Neutrophil (primary cell): ENCODE data around the gene TBC1D22A.

ENCODE experiments used
- H3K27ac ChIP-seq: fragments of 200-600 bp; sonication (generic); 2 replicates; pipeline ENCODE4 v1.5.1; 2016; ENCODE audit warnings: mild to moderate bottlenecking, moderate library complexity
- H3K27me3 ChIP-seq: fragments of 200-600 bp; sonication (generic); 2 replicates; pipeline ENCODE4 v1.6.0; 2016; ENCODE audit warnings: mild to moderate bottlenecking
- H3K36me3 ChIP-seq: fragments of 200-600 bp; sonication (generic); 2 replicates; pipeline ENCODE4 v1.5.1; 2017
- H3K4me1 ChIP-seq, 2 experiments: fragments of 200-600 bp in 1 of 2; sonication (generic) in 1 of 2; 1 replicate in 1 of 2; 2 replicates in 1 of 2; pipeline versions ENCODE4 v1.5.1 to v1.6.1; 2013 to 2016; ENCODE audit warnings: low read depth in 1 of 2, low read length in 1 of 2, mild to moderate bottlenecking in 1 of 2, moderate library complexity in 1 of 2; ENCODE audit not compliant: control insufficient read depth in 1 of 2, insufficient read depth in 1 of 2
- H3K4me3 ChIP-seq, 2 experiments: fragments of 200-600 bp in 1 of 2; sonication (generic) in 1 of 2; 1 replicate in 1 of 2; 2 replicates in 1 of 2; pipeline ENCODE4 v1.5.1; 2013 to 2016; ENCODE audit warnings: low read depth in 1 of 2, low read length in 1 of 2, mild to moderate bottlenecking in 1 of 2, moderate library complexity in 1 of 2
- H3K9me3 ChIP-seq: fragments of 200-600 bp; sonication (generic); 2 replicates; pipeline ENCODE4 v1.5.1; 2016
- CTCF ChIP-seq: fragments of 200-600 bp; sonication (generic); IDR thresholded peaks from 2 replicates; pipeline ENCODE4 v1.5.1; 2016; ENCODE audit warnings: antibody characterized with exemption

The TBC1D22A gene

GRCh38 chr22:46755525-46755924 lies 6.9 kb upstream of the TBC1D22A start:
- H3K36me3 ChIP-seq = no peaks in the 10 kb centered on the region
- TF ChIP-seq CTCF = no peak
- H3K4me1 ChIP-seq = peaks cover 69 to 74% of the 10 kb centered on the region in 2 experiments
- no peak overlapping the region for H3K4me3 ChIP-seq
- H3K27ac ChIP-seq = peak overlapping the region; percentile 98
- H3K27me3 ChIP-seq = no peaks in the 10 kb centered on the region
- H3K9me3 ChIP-seq = no peaks in the 10 kb centered on the region

- no peaks in the 10 kb centered on the region for H3K36me3 ChIP-seq
- no peak for TF ChIP-seq CTCF
- no peak overlapping the region for H3K4me3 ChIP-seq
- H3K27me3 ChIP-seq = no peaks in the 10 kb centered on the region
- peak overlapping the region; percentile 98 for H3K27ac ChIP-seq
- peaks cover 64 to 68% of the 10 kb centered on the region in 2 experiments for H3K4me1 ChIP-seq
- H3K9me3 ChIP-seq = no peaks in the 10 kb centered on the region
Measured at GRCh38 chr22:46756097-46756496, 6.4 kb upstream of the TBC1D22A start.

- Histone ChIP-seq H3K27ac (peak overlapping the region; percentile 98), H3K4me1 (peaks cover 65 to 69% of the 10 kb centered on the region in 2 experiments), H3K27me3 (no peaks in the 10 kb centered on the region), H3K9me3 (no peaks in the 10 kb centered on the region), H3K36me3 (no peaks in the 10 kb centered on the region), H3K4me3 (no peak overlapping the region)
- no peak for TF ChIP-seq CTCF
Measured at GRCh38 chr22:46757104-46757503, 5.3 kb upstream of the TBC1D22A start.

GRCh38 chr22:46758121-46758520 lies 4.3 kb upstream of the TBC1D22A start:
- H3K36me3 ChIP-seq = no peaks in the 10 kb centered on the region

GRCh38 chr22:46758867-46759290 lies 3.6 kb upstream of the TBC1D22A start:
- H3K4me1 ChIP-seq = peaks cover 64 to 71% of the 10 kb centered on the region in 2 experiments
- H3K9me3 ChIP-seq = no peaks in the 10 kb centered on the region
- H3K27ac ChIP-seq = peak overlapping the region; percentile 73
- no peaks in the 10 kb centered on the region for H3K27me3 ChIP-seq
- TF ChIP-seq CTCF = peak; percentile 64
- no peak overlapping the region for H3K4me3 ChIP-seq
- no peaks in the 10 kb centered on the region for H3K36me3 ChIP-seq

More at GRCh38 chr22:46758121-46758520, 4.3 kb upstream of the TBC1D22A start:
- H3K4me3 ChIP-seq = no peak overlapping the region
- no peaks in the 10 kb centered on the region for H3K9me3 ChIP-seq
- no peak for TF ChIP-seq CTCF
- peaks cover 64 to 71% of the 10 kb centered on the region in 2 experiments for H3K4me1 ChIP-seq
- no peaks in the 10 kb centered on the region for H3K27me3 ChIP-seq
- peak overlapping the region; percentile 73 for H3K27ac ChIP-seq

- Histone ChIP-seq H3K4me1 (peaks cover 55 to 62% of the 10 kb centered on the region in 2 experiments), H3K9me3 (no peaks in the 10 kb centered on the region), H3K36me3 (no peaks in the 10 kb centered on the region), H3K27me3 (no peaks in the 10 kb centered on the region), H3K4me3 (no peak overlapping the region), H3K27ac (no peak overlapping the region)
- TF ChIP-seq CTCF = no peak
Measured at GRCh38 chr22:46761017-46761416, 1.4 kb upstream of the TBC1D22A start.
